HG03442 (cell line): ENCODE measurements around the gene SFTA2.
"Not testable (repeated sequence)": the region's sequence is repeated elsewhere in the genome, so short reads cannot be mapped to it uniquely, and the experiment has no call there.

Source experiments
- ATAC-seq: cut with Tn5 transposase; IDR thresholded peaks from one replicate; pipeline ENCODE4 v1.9.1; 2021; ENCODE audit warnings: mild to moderate bottlenecking, moderate library complexity; ENCODE audit not compliant: unreplicated experiment

The SFTA2 gene

GRCh38 chr6:30944051-30944450 is 12.1 kb upstream of the SFTA2 start:
- no peak for ATAC-seq

- ATAC-seq: no peak
These were observed 10.5 kb upstream of the SFTA2 start for GRCh38 chr6:30942338-30943060.

GRCh38 chr6:30940361-30940986 is 8.5 kb upstream of the SFTA2 start, which contains the start of gene MUCL3:
Gene MUCL3 (plus strand): TSS chr6:30940973. CDS start chr6:30941000, 27 bp downstream.
- ATAC-seq: no peak

GRCh38 chr6:30939473-30939872 is 7.5 kb upstream of the SFTA2 start:
- no peak for ATAC-seq

GRCh38 chr6:30938730-30939129 is 6.8 kb upstream of the SFTA2 start:
- no peak for ATAC-seq

GRCh38 chr6:30937265-30937664 is 5.3 kb upstream of the SFTA2 start:
- ATAC-seq: no peak

- no peak for ATAC-seq
These were observed 3.0 kb upstream of the SFTA2 start for GRCh38 chr6:30935018-30935417.

- no peak for ATAC-seq
These were observed 845 bp upstream of the SFTA2 start for GRCh38 chr6:30932665-30933365.

- ATAC-seq: no peak
These were observed 698 bp downstream of the SFTA2 start for GRCh38 chr6:30931272-30931671.

- ATAC-seq: no peak
These were observed 1.5 kb downstream of the SFTA2 start for GRCh38 chr6:30930506-30930905.

- no peak for ATAC-seq
These were observed 3.3 kb downstream of the SFTA2 start for GRCh38 chr6:30928677-30929076.

GRCh38 chr6:30927080-30927479 is 4.9 kb downstream of the SFTA2 start:
- not testable (repeated sequence) for ATAC-seq

- no peak for ATAC-seq
These were observed 5.3 kb downstream of the SFTA2 start for GRCh38 chr6:30926644-30927043.

GRCh38 chr6:30924040-30924627 is 7.8 kb downstream of the SFTA2 start:
- ATAC-seq: not testable (repeated sequence)

- no peak for ATAC-seq
These were observed 9.5 kb downstream of the SFTA2 start for GRCh38 chr6:30922447-30922852.

- no peak for ATAC-seq
These were observed 13.3 kb downstream of the SFTA2 start for GRCh38 chr6:30918670-30919069.

- no peak for ATAC-seq
These were observed 14.5 kb downstream of the SFTA2 start for GRCh38 chr6:30917487-30917886.

GRCh38 chr6:30917041-30917440 is 14.9 kb downstream of the SFTA2 start:
- ATAC-seq: no peak

GRCh38 chr6:30915591-30915946 is 16.4 kb downstream of the SFTA2 start:
- ATAC-seq: no peak

GRCh38 chr6:30914854-30915590 is 16.9 kb downstream of the SFTA2 start:
- ATAC-seq: no peak
